GM10248 (cell line): ENCODE results near the gene ABCB6.

ENCODE experiments used
- CTCF ChIA-PET: fragments of 300-600 bp; sonication (Branson Sonifier 250); formaldehyde crosslinking; extraction: SDS; loops from one replicate; lab custom pipeline; 2021; ENCODE audit warnings: antibody characterized with exemption; lab: Yijun Ruan, JAX
- POLR2A ChIA-PET: fragments of 350-650 bp; sonication (Branson Sonifier 250); formaldehyde crosslinking; extraction: SDS; loops from one replicate; lab custom pipeline; 2020; ENCODE audit warnings: antibody characterized with exemption; lab: Yijun Ruan, JAX
- DNase-seq: peaks from one replicate; pipeline ENCODE4 v3.0.0; 2012; ENCODE audit errors: extremely low spot score
- TF ChIP-seq, protein P1 (sequence below): IDR thresholded peaks from 2 replicates; pipeline ENCODE4 v1.5.1; 2012; ENCODE audit warnings: mild to moderate bottlenecking, low read depth; ENCODE audit errors: extremely low read depth, missing control alignments, control extremely low read depth

The ABCB6 gene

DNA sequence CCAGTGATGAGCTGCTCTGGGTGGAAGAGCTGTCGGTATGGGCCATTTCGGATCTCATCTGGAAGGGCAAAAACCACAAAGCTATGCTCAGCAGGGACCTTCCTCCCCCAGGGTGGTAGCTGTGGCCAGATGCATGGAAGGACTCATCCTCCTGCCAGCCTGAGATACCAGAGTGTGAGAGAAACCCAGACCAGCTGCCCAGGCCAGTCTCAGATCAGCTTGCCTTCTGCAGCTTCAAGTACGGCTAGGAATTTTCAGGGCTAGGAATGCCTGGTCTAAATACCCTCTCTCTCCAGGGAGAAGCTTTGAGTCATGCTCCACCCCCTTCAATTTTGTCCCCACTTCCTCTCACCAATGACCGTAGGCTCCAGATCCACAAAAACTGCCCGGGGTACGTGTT, 32.9 kb upstream of the ABCB6 start:
- TF ChIP-seq, protein P1, sequence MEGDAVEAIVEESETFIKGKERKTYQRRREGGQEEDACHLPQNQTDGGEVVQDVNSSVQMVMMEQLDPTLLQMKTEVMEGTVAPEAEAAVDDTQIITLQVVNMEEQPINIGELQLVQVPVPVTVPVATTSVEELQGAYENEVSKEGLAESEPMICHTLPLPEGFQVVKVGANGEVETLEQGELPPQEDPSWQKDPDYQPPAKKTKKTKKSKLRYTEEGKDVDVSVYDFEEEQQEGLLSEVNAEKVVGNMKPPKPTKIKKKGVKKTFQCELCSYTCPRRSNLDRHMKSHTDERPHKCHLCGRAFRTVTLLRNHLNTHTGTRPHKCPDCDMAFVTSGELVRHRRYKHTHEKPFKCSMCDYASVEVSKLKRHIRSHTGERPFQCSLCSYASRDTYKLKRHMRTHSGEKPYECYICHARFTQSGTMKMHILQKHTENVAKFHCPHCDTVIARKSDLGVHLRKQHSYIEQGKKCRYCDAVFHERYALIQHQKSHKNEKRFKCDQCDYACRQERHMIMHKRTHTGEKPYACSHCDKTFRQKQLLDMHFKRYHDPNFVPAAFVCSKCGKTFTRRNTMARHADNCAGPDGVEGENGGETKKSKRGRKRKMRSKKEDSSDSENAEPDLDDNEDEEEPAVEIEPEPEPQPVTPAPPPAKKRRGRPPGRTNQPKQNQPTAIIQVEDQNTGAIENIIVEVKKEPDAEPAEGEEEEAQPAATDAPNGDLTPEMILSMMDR = no peak
- ChIA-PET CTCF (interaction anchor here (1.4 to 10.2 kb wide), 5 partner anchors 10 to 92 kb away, joined by 3 to 116 read pairs (median 4); no protein-coding TSS in a partner anchor), POLR2A (interaction anchor here (0.9 to 1.6 kb wide), 3 partner anchors 34 to 75 kb away, joined by 3 to 8 read pairs (median 4); partner anchors contain the start of gene CNPPD1)
- no peak for DNase-seq

DNA sequence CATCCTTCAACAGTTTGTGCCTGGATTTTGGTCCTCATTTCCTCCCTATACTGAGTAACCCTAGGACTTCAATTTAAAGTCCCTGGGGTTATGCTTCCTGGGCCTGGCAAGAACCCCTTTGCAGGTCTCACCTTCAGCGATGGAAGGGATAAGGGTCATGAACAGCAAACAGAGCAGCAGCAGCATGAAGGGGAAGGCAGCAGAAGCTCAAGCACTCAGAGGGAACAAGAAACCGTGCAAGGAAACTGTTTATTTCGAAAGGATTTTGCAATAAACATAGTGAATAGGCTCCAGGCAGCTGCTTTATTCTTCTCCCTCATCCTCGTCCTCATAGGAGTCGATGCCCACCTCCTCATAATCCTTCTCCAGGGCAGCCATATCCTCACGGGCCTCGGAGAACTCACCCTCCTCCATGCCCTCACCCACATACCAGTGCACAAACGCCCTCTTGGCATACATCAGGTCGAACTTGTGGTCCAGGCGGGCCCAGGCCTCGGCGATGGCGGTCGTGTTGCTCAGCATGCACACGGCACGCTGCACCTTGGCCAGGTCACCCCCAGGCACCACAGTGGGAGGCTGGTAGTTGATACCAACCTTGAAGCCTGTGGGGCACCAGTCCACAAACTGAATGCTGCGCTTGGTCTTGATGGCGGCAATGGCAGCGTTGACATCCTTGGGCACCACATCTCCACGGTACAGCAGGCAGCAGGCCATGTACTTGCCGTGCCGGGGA, 31.5 kb upstream of the ABCB6 start:
- ChIA-PET CTCF (interaction anchor here (0.8 to 10.2 kb wide), 8 partner anchors 11 to 96 kb away, joined by 3 to 116 read pairs (median 3); partner anchors contain the start of gene DNAJB2), POLR2A (interaction anchor here (1.3 to 1.9 kb wide), 2 partner anchors 12 to 29 kb away, joined by 6 to 11 read pairs; partner anchors contain the start of gene DNAJB2)
- no peak for DNase-seq
- TF ChIP-seq, protein P1 = no peak

DNA sequence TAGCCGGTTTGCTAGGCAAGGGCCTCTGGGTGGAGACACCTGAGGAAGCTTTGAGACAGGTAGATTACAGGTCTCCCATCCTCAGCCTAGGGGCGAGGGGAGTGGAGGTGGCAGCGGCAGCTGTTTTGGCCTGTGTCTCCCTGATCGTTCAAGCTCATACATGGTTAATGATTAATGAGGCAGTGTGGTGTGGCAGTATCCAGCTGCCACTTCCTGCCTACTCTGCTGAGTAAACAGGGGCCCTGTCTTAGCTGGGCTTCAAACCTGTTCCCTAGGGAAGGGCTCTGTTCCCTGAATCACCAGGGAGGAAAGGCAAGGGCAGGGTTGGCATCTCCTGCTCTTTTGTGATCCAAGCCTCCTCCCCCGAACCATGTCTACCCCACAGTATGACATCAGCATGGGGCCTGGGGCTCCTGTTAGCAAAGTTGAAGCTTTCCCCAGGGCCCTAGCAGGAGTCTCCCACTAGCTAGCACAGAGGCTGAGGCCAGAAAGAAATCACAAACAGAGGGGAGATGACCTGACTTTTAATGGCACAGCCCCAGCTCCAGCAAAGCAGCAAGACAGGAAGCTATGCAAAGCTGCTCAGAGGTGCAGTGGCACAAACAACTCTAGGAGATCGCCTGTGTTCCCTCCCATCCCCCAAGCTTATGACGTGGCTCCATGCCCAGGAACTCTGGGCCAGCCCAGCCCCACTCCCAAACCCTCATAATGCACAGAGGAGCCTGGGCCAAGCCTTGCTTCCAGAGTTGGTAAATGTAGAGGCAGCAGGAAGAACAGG, 30.6 kb upstream of the ABCB6 start:
- DNase-seq = peak; percentile 70
- ChIA-PET CTCF (interaction anchor here (0.8 to 10.2 kb wide), 11 partner anchors 10 to 95 kb away, joined by 3 to 116 read pairs (median 3); partner anchors contain the start of gene DNAJB2), POLR2A (interaction anchor here (0.8 to 1.9 kb wide), 5 partner anchors 9 to 73 kb away, joined by 4 to 11 read pairs (median 5); partner anchors contain the start of genes ANKZF1, ATG9A, CNPPD1 and DNAJB2)
- TF ChIP-seq, protein P1 = no peak

DNA sequence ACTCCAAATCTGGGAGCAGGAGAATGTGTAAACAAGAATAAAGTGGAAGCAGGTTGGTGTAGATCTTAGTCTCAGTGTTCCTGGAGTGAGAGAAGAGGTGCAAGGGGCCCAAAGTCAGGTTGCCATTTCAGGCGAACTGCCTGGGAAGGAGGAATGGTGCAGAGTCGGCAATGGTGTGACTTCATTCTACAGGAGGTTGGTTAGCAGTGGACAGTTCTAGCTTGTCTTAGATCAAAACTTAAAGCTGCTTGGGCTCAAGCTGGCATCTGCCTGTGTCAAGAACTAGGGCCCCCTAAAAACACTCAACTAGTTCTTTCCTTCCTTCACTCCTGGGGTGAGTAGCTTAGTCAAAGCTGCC, 30.1 kb upstream of the ABCB6 start:
- no peak for DNase-seq
- CTCF ChIA-PET = interaction anchor here (1.1 to 10.2 kb wide), 10 partner anchors 11 to 78 kb away, joined by 3 to 116 read pairs (median 5); partner anchors contain the start of genes DNAJB2 and SLC23A3
- POLR2A ChIA-PET = interaction anchor here (0.8 to 1.9 kb wide), 6 partner anchors 9 to 72 kb away, joined by 4 to 11 read pairs (median 6); partner anchors contain the start of genes ANKZF1, ATG9A, CNPPD1 and DNAJB2
- TF ChIP-seq, protein P1 = no peak

DNA sequence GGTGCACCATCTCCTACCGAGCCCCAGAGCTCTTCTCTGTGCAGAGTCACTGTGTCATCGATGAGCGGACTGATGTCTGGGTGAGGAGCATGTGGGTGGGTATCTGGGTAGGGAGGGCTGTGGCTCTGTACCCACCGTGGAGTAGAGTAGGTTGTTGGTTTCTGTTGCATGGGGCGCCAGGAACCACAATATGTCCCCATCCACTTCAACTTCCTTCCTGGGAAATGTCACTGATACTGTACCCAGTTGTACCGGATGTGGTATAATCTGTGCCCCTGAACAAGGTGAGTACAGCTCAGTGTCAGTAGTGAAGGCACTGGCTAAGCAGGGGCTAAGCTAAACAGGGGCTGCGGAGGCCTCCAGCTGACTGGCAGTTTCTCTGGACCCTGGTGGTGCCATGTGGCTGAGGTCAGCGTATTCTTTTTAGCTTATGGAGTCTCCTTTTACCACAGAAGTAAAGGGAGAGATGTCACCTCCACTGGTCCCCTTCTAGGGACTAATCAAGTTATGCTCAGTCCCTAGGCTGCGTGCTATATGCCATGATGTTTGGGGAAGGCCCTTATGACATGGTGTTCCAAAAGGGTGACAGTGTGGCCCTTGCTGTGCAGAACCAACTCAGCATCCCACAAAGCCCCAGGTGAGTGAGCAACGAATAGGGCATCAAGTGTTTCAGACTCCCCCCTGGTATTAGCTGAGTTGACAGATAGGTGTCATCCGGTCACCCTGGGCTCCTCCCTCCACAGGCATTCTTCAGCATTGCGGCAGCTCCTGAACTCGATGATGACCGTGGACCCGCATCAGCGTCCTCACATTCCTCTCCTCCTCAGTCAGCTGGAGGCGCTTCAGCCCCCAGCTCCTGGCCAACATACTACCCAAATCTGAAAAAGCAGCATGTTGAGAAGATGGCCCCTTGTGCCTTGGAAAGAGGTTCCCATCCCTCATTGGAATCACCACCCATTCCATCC, 29.2 kb upstream of the ABCB6 start:
- no peak for DNase-seq
- CTCF ChIA-PET = interaction anchor here (1.3 to 10.2 kb wide), 6 partner anchors 13 to 77 kb away, joined by 5 to 116 read pairs (median 9); partner anchors contain the start of genes DNAJB2 and SLC23A3
- POLR2A ChIA-PET = interaction anchor here (1.1 to 1.4 kb wide), 2 partner anchors 19 to 31 kb away, joined by 5 to 6 read pairs; partner anchors contain the start of genes ANKZF1, ATG9A and DNAJB2
- TF ChIP-seq, protein P1 = no peak
